Thoracic aorta (tissue), 2 donors: Measurements from ENCODE around the gene EPB41L5. TPM values are rescaled to one million over a fixed set of nuclear protein-coding genes. Genes with fewer than 3 reads are reported as not detected.
"Not testable (repeated sequence)": the region's sequence is repeated elsewhere in the genome, so short reads cannot be mapped to it uniquely, and the experiment has no call there.

Experiments used
- ATAC-seq: fragments of 150-250 bp; one replicate; pipeline ENCODE4 v1.8.0; 2017; ENCODE audit warnings: low read depth; ENCODE audit not compliant: insufficient number of reproducible peaks, low FRiP score
- DNase-seq: peaks from one replicate; pipeline ENCODE4 v3.0.0-alpha.2; 2020; ENCODE audit warnings: low spot score
- H3K27ac ChIP-seq, 2 donors: fragments of 200-600 bp; sonication (generic); 1 replicate in 1 of 2; 2 replicates in 1 of 2; pipeline ENCODE4 v1.5.1; 2016; ENCODE audit warnings: mild to moderate bottlenecking in 2 of 2, moderate library complexity in 2 of 2
- H3K27me3 ChIP-seq: fragments of 200-600 bp; sonication (generic); replicated peaks from 2 replicates; pipeline ENCODE4 v1.6.0; 2016; ENCODE audit warnings: mild to moderate bottlenecking; ENCODE audit not compliant: insufficient read depth
- H3K36me3 ChIP-seq: fragments of 200-600 bp; sonication (generic); one replicate; pipeline ENCODE4 v1.5.1; 2016
- H3K4me1 ChIP-seq, 2 donors: fragments of 200-600 bp; sonication (generic); 1 replicate in 1 of 2; 2 replicates in 1 of 2; pipeline versions ENCODE4 v1.5.1 to v1.6.0; 2016; ENCODE audit warnings: low read depth in 2 of 2, mild to moderate bottlenecking in 1 of 2; ENCODE audit not compliant: control insufficient read depth in 1 of 2
- H3K4me3 ChIP-seq: fragments of 200-600 bp; sonication (generic); 2 replicates; pipeline ENCODE4 v1.5.1; 2016; ENCODE audit warnings: mild to moderate bottlenecking
- H3K9me3 ChIP-seq: fragments of 200-600 bp; sonication (generic); 2 replicates; pipeline ENCODE4 v1.5.1; 2016
- CTCF ChIP-seq: fragments of 200-600 bp; sonication (generic); IDR thresholded peaks from one replicate; pipeline ENCODE4 v1.5.1; 2019; ENCODE audit warnings: antibody characterized with exemption
- total RNA-seq, 2 donors: library from RNA; depleted of rRNA; stranded (reverse); fragments of >200 nt; gene quantifications; one replicate each; pipeline versions ENCODE4 v1.1.0 to v1.2.3, GENCODE V29; 2016

The EPB41L5 gene
- total RNA-seq, 2 donors from 2014 or later = 15.4 to 18.5 TPM

- H3K27ac ChIP-seq = no peak overlapping the region
- H3K27me3 ChIP-seq = no peaks in the 10 kb centered on the region
- no peaks in the 10 kb centered on the region for H3K4me1 ChIP-seq
- no peak overlapping the region for H3K4me3 ChIP-seq
- peaks cover 9% of the 10 kb centered on the region for H3K9me3 ChIP-seq
- DNase-seq (no peak), ATAC-seq (no peak)
- TF ChIP-seq CTCF = no peak
- H3K36me3 ChIP-seq = no peaks in the 10 kb centered on the region
These were observed 182.7 kb downstream of the EPB41L5 start for GRCh38 chr2:120195553-120195952.

- not testable (repeated sequence) for H3K36me3 ChIP-seq, H3K9me3 ChIP-seq, H3K4me1 ChIP-seq, H3K27ac ChIP-seq, H3K4me3 ChIP-seq, H3K27me3 ChIP-seq, ATAC-seq, DNase-seq
These were observed 187.1 kb downstream of the EPB41L5 start for GRCh38 chr2:120199817-120200459.

GRCh38 chr2:120203251-120204021 lies 190.6 kb downstream of the EPB41L5 start:
- no peak for DNase-seq
- no peaks in the 10 kb centered on the region for H3K27me3 ChIP-seq
- H3K36me3 ChIP-seq = no peaks in the 10 kb centered on the region
- TF ChIP-seq CTCF = no peak
- peaks cover 0 to 7% of the 10 kb centered on the region in 2 donors for H3K4me1 ChIP-seq
- no peak for ATAC-seq
- no peak overlapping the region for H3K27ac ChIP-seq
- no peak overlapping the region for H3K4me3 ChIP-seq
- H3K9me3 ChIP-seq = no peaks in the 10 kb centered on the region

GRCh38 chr2:120204022-120204405 lies 191.1 kb downstream of the EPB41L5 start:
- DNase-seq = no peak
- Histone ChIP-seq H3K4me3 (no peak overlapping the region), H3K27me3 (no peaks in the 10 kb centered on the region), H3K36me3 (no peaks in the 10 kb centered on the region), H3K27ac (no peak overlapping the region), H3K9me3 (no peaks in the 10 kb centered on the region), H3K4me1 (peaks cover 0 to 7% of the 10 kb centered on the region in 2 donors)
- ATAC-seq = no peak
- TF ChIP-seq CTCF = no peak

- H3K4me3 ChIP-seq = no peak overlapping the region
- no peaks in the 10 kb centered on the region for H3K27me3 ChIP-seq
- TF ChIP-seq CTCF = no peak
- ATAC-seq (no peak), DNase-seq (no peak)
- H3K4me1 ChIP-seq = peaks cover 0 to 7% of the 10 kb centered on the region in 2 donors
- H3K36me3 ChIP-seq = no peaks in the 10 kb centered on the region
- no peak overlapping the region for H3K27ac ChIP-seq
- H3K9me3 ChIP-seq = no peaks in the 10 kb centered on the region
These were observed 191.5 kb downstream of the EPB41L5 start for GRCh38 chr2:120204417-120204816.
